ENCODE data around the gene FEZF1.

- no peak for TF ChIP-seq MAX (IDR thresholded peaks at IDR 0.05)
- TF ChIP-seq CTCF (IDR thresholded peaks at IDR 0.05; ENCODE audit: low read depth, low read length, missing input control) = no peak
- TF ChIP-seq RAD21 (IDR thresholded peaks at IDR 0.05) = no peak
- TF ChIP-seq RXRA (IDR thresholded peaks at IDR 0.05) = no peak
- TF ChIP-seq TAF1 (conservative IDR thresholded peaks at IDR 0.05) = no peak
- TF ChIP-seq SP1 (IDR thresholded peaks at IDR 0.05) = no peak
- TF ChIP-seq JUND (IDR thresholded peaks at IDR 0.05) = no peak
- TF ChIP-seq REST (IDR thresholded peaks at IDR 0.05) = no peak
- no peak for TF ChIP-seq YY1 (IDR thresholded peaks at IDR 0.05)
- no peak for TF ChIP-seq ATF3 (IDR thresholded peaks at IDR 0.05)
- TF ChIP-seq GABPA (IDR thresholded peaks at IDR 0.05 in 1 of 2, conservative IDR thresholded peaks at IDR 0.05 in 1 of 2) = no peak
- no peak for TF ChIP-seq FOXA1 (IDR thresholded peaks at IDR 0.05)
- TF ChIP-seq ZBTB33 (IDR thresholded peaks at IDR 0.05) = no peak
Observed at GRCh38 chr7:122306320-122307227, 2.0 kb upstream of the FEZF1 start.

Data from liver (tissue), 3 donors.